GM12878 (cell line): ENCODE results near the gene LRP1.

Experiments
- CTCF ChIP-seq, 3 experiments: IDR thresholded peaks in 2 of 3; conservative IDR thresholded peaks in 1 of 3; 2 replicates each; pipeline ENCODE4 v1.5.1; 2011; ENCODE audit warnings: low read depth in 3 of 3, low read length in 3 of 3, mild to moderate bottlenecking in 3 of 3, control low read depth in 2 of 3, moderate library complexity in 2 of 3, inconsistent platforms in 1 of 3, mixed read lengths in 1 of 3; ENCODE audit not compliant: control insufficient read depth in 2 of 3, insufficient read depth in 1 of 3; ENCODE audit errors: extremely low read depth in 1 of 3
- TF ChIP-seq, protein P1 (sequence below): IDR thresholded peaks from 2 replicates; pipeline ENCODE4 v1.6.1; 2012; ENCODE audit warnings: mild to moderate bottlenecking, low read depth, low read length

DNA sequence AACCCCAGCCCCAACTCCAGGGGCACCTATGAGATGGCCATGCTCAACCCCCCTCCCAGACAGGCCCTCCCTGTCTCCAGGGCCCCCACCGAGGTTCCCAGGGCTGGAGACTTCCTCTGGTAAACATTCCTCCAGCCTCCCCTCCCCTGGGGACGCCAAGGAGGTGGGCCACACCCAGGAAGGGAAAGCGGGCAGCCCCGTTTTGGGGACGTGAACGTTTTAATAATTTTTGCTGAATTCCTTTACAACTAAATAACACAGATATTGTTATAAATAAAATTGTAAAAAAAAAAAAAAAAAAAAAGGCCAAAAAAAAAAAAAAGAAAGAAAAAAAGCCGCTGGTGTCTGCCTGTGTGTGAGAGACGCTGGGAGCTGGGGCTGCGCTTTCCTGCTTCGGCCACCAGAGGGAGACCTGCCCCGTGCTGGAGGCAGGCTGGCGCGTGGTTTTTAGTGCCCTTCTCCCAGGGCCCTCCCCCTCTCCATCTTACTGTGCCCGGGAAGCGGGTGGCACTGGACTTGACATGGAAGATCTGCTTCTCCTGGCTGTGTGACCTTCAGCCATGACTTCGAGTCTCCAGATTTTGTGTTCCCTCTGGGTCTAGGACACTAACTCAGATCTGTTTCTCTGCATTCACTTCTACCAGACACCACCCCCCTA is 84.9 kb downstream of the LRP1 start:
- TF ChIP-seq, protein P1, sequence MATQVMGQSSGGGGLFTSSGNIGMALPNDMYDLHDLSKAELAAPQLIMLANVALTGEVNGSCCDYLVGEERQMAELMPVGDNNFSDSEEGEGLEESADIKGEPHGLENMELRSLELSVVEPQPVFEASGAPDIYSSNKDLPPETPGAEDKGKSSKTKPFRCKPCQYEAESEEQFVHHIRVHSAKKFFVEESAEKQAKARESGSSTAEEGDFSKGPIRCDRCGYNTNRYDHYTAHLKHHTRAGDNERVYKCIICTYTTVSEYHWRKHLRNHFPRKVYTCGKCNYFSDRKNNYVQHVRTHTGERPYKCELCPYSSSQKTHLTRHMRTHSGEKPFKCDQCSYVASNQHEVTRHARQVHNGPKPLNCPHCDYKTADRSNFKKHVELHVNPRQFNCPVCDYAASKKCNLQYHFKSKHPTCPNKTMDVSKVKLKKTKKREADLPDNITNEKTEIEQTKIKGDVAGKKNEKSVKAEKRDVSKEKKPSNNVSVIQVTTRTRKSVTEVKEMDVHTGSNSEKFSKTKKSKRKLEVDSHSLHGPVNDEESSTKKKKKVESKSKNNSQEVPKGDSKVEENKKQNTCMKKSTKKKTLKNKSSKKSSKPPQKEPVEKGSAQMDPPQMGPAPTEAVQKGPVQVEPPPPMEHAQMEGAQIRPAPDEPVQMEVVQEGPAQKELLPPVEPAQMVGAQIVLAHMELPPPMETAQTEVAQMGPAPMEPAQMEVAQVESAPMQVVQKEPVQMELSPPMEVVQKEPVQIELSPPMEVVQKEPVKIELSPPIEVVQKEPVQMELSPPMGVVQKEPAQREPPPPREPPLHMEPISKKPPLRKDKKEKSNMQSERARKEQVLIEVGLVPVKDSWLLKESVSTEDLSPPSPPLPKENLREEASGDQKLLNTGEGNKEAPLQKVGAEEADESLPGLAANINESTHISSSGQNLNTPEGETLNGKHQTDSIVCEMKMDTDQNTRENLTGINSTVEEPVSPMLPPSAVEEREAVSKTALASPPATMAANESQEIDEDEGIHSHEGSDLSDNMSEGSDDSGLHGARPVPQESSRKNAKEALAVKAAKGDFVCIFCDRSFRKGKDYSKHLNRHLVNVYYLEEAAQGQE, result no peak
- TF ChIP-seq CTCF (IDR thresholded peaks at IDR 0.05 in 2 of 3, conservative IDR thresholded peaks at IDR 0.05 in 1 of 3; ENCODE audit: control insufficient read depth in 2 of 3, extremely low read depth in 1 of 3, insufficient read depth in 1 of 3, low read depth in 3 of 3, low read length in 3 of 3), result peak; percentile 94 to 97 (median 97)
